HL-60 (cell line): ENCODE results near the gene GDF15.
A peak's percentile ranks its signal among the peaks of the same experiment; 100 is the strongest.

Experiments used
- DNase-seq, 2 experiments: peaks; one replicate each; pipeline ENCODE4 v3.0.0-alpha.2; 2010 to 2020; ENCODE audit warnings: low read depth in 1 of 2, low spot score in 1 of 2
- H3K27ac ChIP-seq: fragments of 250-450 bp; sonication (Bioruptor Pico); replicated peaks from 2 replicates; pipeline ENCODE4 v1.5.1; 2020; ENCODE audit warnings: mild to moderate bottlenecking, moderate library complexity
- H3K27me3 ChIP-seq: fragments of 250-450 bp; sonication (Bioruptor Pico); 2 replicates; pipeline ENCODE4 v1.5.1; 2021; ENCODE audit warnings: mild to moderate bottlenecking, moderate library complexity; ENCODE audit not compliant: insufficient read depth, poor library complexity, severe bottlenecking
- H3K4me3 ChIP-seq: replicated peaks from 2 replicates; pipeline ENCODE4 v1.5.1; 2011; ENCODE audit warnings: mild to moderate bottlenecking, control low read depth, low read length; ENCODE audit not compliant: insufficient read depth
- CTCF ChIP-seq: IDR thresholded peaks from one replicate; pipeline ENCODE4 v1.5.1; 2011; ENCODE audit warnings: low read length, control low read depth, inconsistent platforms; ENCODE audit not compliant: insufficient read depth
- GABPA ChIP-seq: IDR thresholded peaks from 2 replicates; pipeline ENCODE4 v1.6.1; 2012; ENCODE audit warnings: low read depth
- POLR2AphosphoS5 ChIP-seq: IDR thresholded peaks from 2 replicates; pipeline ENCODE4 v1.6.1; 2012; ENCODE audit warnings: low read depth
- REST ChIP-seq: IDR thresholded peaks from 2 replicates; pipeline ENCODE4 v1.6.1; 2012; ENCODE audit warnings: low read depth; ENCODE audit not compliant: insufficient replicate concordance
- SPI1 ChIP-seq: IDR thresholded peaks from 2 replicates; pipeline ENCODE4 v1.6.1; 2012; ENCODE audit warnings: low read depth, mild to moderate bottlenecking, borderline replicate concordance

The GDF15 gene

GRCh38 chr19:18419699-18420460 is 33.9 kb downstream of the GDF15 start:
- Histone ChIP-seq H3K27me3 (no peaks in the 10 kb centered on the region), H3K27ac (peak overlapping the region; percentile 55), H3K4me3 (peak overlapping the region; percentile 68)
- no peak for DNase-seq
- no peak for TF ChIP-seq POLR2AphosphoS5
- TF ChIP-seq GABPA: no peak
- no peak for TF ChIP-seq CTCF
- TF ChIP-seq REST: no peak
- TF ChIP-seq SPI1: no peak

- DNase-seq: no peak
- H3K27me3 ChIP-seq: no peaks in the 10 kb centered on the region
- H3K27ac ChIP-seq: no peak overlapping the region
- TF ChIP-seq REST (no peak), POLR2AphosphoS5 (no peak), SPI1 (no peak), GABPA (no peak), CTCF (no peak)
- no peak overlapping the region for H3K4me3 ChIP-seq
These were observed 35.0 kb downstream of the GDF15 start for GRCh38 chr19:18420930-18421329.

GRCh38 chr19:18421371-18421959 is 35.5 kb downstream of the GDF15 start:
- no peak overlapping the region for H3K4me3 ChIP-seq
- TF ChIP-seq POLR2AphosphoS5 (no peak), REST (no peak), CTCF (no peak), SPI1 (no peak), GABPA (no peak)
- H3K27ac ChIP-seq: no peak overlapping the region
- DNase-seq: no peak
- no peaks in the 10 kb centered on the region for H3K27me3 ChIP-seq
